Ovary (tissue), 9 donors: ENCODE results near the gene GRK6. TPM values are rescaled to one million over a fixed set of nuclear protein-coding genes. Genes with fewer than 3 reads are reported as not detected.
"Not testable (repeated sequence)": the region's sequence is repeated elsewhere in the genome, so short reads cannot be mapped to it uniquely, and the experiment has no call there.

Experiments used
- DNase-seq, 5 donors: peaks; one replicate each; pipeline ENCODE4 v3.0.0-alpha.2; 2019 to 2020
- H3K27ac ChIP-seq, 2 donors: fragments of 200-600 bp; one replicate each; pipeline versions ENCODE4 v1.5.1 to v1.8.0; 2019 to 2022
- H3K27me3 ChIP-seq: fragments of 200-600 bp; one replicate; pipeline ENCODE4 v1.8.0; 2022
- H3K36me3 ChIP-seq: fragments of 200-600 bp; sonication (generic); one replicate; pipeline ENCODE4 v1.5.1; 2019
- H3K4me1 ChIP-seq: one replicate; pipeline ENCODE4 v1.8.1; 2013; ENCODE audit warnings: mild to moderate bottlenecking, moderate library complexity; ENCODE audit not compliant: insufficient read depth
- H3K4me3 ChIP-seq: fragments of 200-600 bp; sonication (generic); one replicate; pipeline ENCODE4 v1.5.1; 2017
- H3K9me3 ChIP-seq, 2 donors: fragments of 200-600 bp in 1 of 2; sonication (generic) in 1 of 2; one replicate each; pipeline versions ENCODE4 v1.5.1 to v1.8.1; 2013 to 2019; ENCODE audit warnings: mild to moderate bottlenecking in 1 of 2, moderate library complexity in 1 of 2
- EP300 ChIP-seq: sonication (generic); formaldehyde crosslinking; IDR thresholded peaks from one replicate; pipeline ENCODE4 v1.6.1; 2017; ENCODE audit warnings: antibody characterized with exemption
- POLR2A ChIP-seq: fragments of 450-650 bp; IDR thresholded peaks from one replicate; pipeline ENCODE4 v1.6.1; 2017; ENCODE audit warnings: antibody characterized with exemption, mild to moderate bottlenecking, moderate library complexity
- WGBS, 3 donors: extraction: QIAGEN DNeasy Blood & Tissue Kit in 1 of 3; methylation state at CpG; one replicate each; pipeline versions ENCODE4 v1.1.5 to v1.1.7; 2013 to 2017; 5-methylcytosine and 5-hydroxymethylcytosine counted together
- intact Hi-C, 4 donors: fragments of 100-400 bp; cut with DNase I; formaldehyde crosslinking; loops; one replicate each; pipeline versions ENCODE4 v1.11.0 to v1.15.1; 2022 to 2023
- polyA plus RNA-seq, 2 donors: library from polyadenylated mRNA; stranded (reverse); fragments of 200-250 nt in 1 of 2; fragments of 350-450 nt in 1 of 2; fragmentation: Illumina TruSeq in 1 of 2; extraction: RNeasy Lipid Tissue Mini Kit (QIAGEN cat#74804) in 1 of 2; gene quantifications; one replicate each; pipeline ENCODE4 v1.2.3, GENCODE V29; 2013 to 2014
- total RNA-seq, 7 donors: library from RNA; depleted of rRNA in 2 of 7; stranded (reverse); fragments of >200 nt in 2 of 7; fragmentation: NEBNext Ultra II Directional in 3 of 7; extraction: Animal tissue kit (Norgen Biotek cat#: 25700) in 3 of 7; gene quantifications; one replicate each; pipeline versions ENCODE4 v1.1.0 to v1.2.4, GENCODE V29; 2016 to 2023
- TF ChIP-seq, protein P1 (sequence below), 3 donors: fragments of 450-650 bp in 2 of 3; fragments of 200-600 bp in 1 of 3; IDR thresholded peaks; one replicate each; pipeline versions ENCODE4 v1.5.1 to v1.8.0; 2016 to 2022; ENCODE audit warnings: antibody characterized with exemption in 3 of 3, mild to moderate bottlenecking in 1 of 3
- donor health status: DM: no; HTN: no; CAD: no; lungs with moderate emphysema.
- donor health status: DM: no; HTN: no; CAD: no.
- donor health status: Bipolar disorder and iron deficiency.
- donor health status: DM: yes; HTN: yes; CAD: no.
- donor health status: DM: no; HTN: no; CAD: no.
- donor health status: DM: yes; HTN: yes; CAD: no.

The GRK6 gene
- total and polyA plus RNA-seq, 9 donors, result 5.9 to 30.3 (median 18.6) TPM

DNA sequence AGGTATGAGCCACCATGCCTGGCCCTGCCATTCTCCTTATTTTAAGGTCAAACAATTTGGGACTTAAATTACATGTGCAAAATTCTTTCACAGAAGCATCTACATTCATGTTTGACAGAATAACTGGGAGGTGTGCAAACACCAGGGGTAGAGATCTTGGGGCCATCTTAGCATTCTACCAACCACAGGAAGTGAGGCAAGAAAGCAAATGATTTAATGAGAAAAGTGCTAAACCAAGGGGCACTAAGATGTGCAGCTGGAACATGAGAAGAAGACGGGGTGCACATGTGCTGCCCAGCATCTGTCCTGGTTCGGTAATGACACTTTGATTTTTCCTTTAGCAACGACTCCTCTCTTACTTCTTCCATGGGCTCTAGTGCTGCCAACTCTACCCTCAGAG lies 15.9 kb upstream of the GRK6 start:
- no peaks in the 10 kb centered on the region for H3K27me3 ChIP-seq
- intact Hi-C loops, result no loop called here
- no peak overlapping the region for H3K27ac ChIP-seq
- WGBS, 3 donors, result 76 to 89% (median 88%) methylated on average over 3 of the region's 3 CpGs
- DNase-seq, result no peak
- H3K9me3 ChIP-seq, result no peaks in the 10 kb centered on the region
- H3K4me1 ChIP-seq, result no peaks in the 10 kb centered on the region
- TF ChIP-seq EP300, result no peak
- no peak for TF ChIP-seq POLR2A
- TF ChIP-seq, protein P1, sequence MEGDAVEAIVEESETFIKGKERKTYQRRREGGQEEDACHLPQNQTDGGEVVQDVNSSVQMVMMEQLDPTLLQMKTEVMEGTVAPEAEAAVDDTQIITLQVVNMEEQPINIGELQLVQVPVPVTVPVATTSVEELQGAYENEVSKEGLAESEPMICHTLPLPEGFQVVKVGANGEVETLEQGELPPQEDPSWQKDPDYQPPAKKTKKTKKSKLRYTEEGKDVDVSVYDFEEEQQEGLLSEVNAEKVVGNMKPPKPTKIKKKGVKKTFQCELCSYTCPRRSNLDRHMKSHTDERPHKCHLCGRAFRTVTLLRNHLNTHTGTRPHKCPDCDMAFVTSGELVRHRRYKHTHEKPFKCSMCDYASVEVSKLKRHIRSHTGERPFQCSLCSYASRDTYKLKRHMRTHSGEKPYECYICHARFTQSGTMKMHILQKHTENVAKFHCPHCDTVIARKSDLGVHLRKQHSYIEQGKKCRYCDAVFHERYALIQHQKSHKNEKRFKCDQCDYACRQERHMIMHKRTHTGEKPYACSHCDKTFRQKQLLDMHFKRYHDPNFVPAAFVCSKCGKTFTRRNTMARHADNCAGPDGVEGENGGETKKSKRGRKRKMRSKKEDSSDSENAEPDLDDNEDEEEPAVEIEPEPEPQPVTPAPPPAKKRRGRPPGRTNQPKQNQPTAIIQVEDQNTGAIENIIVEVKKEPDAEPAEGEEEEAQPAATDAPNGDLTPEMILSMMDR (IDR thresholded peaks at IDR 0.05), result no peak
- no peaks in the 10 kb centered on the region for H3K36me3 ChIP-seq
- no peak overlapping the region for H3K4me3 ChIP-seq

DNA sequence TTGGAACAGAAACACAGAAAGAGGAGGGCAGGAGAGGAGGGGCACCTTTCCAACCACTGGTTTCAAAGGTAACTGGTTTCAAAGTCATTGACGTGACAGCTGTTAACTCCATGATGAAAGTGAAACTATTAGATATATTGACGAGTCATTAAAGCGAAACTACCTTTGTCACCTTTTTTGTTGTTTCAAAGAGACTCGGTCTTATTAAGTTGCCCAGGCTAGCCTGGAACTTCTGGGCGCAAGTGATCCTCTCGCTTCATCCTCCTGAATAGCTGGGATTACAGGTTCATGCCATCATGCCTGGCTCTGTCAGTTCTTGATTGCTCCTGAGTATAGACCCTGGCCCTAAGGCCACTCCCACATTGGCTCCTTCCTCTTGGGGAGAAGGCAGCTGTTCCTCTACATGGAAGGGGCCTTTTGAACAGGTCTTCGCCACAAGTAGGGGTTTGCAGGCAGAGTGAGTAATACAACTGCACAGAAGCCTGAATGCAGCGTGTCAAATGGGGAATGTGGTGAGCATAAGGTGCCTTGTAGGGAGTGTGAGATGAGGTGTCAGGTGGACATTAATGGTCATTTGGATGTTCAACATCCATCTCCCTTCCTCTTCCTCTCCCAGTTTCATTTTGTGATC lies 13.8 kb upstream of the GRK6 start:
- H3K36me3 ChIP-seq, result no peaks in the 10 kb centered on the region
- WGBS, 3 donors, result 78 to 85% (median 81%) methylated on average over 8 of the region's 8 CpGs
- intact Hi-C loops, result no loop called here

DNA sequence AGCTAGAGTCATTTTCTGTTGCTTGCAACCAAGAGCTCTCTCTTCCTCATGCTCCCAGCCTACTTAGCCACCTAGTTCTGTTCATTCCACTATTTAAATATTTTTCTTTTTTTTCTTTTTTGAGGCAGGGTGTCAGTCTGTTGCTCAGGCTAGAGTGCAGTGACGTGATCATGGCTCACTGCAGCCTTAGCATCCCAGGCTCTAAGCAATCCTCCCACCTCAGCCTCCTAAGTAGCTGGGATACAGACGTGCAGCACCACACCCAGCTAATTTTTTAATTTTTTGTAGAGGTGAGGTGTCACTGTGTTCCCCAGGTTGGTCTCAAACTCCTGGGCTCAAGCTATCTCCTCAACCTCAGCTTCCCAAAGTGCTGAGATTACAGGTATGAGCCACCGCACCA lies 12.0 kb upstream of the GRK6 start:
- no peaks in the 10 kb centered on the region for H3K9me3 ChIP-seq
- H3K4me3 ChIP-seq, result no peak overlapping the region
- 72 to 80% (median 77%) methylated on average over 3 of the region's 3 CpGs for WGBS, 3 donors
- no peaks in the 10 kb centered on the region for H3K27me3 ChIP-seq
- intact Hi-C loops, result no loop called here
- no peaks in the 10 kb centered on the region for H3K36me3 ChIP-seq
- H3K4me1 ChIP-seq, result no peaks in the 10 kb centered on the region
- DNase-seq, result no peak
- no peak overlapping the region for H3K27ac ChIP-seq
- TF ChIP-seq EP300 (no peak), POLR2A (no peak)
- TF ChIP-seq, protein P1 (IDR thresholded peaks at IDR 0.05), result no peak

More for the DNA sequence above, 13.8 kb upstream of the GRK6 start:
- Histone ChIP-seq H3K4me3 (no peak overlapping the region), H3K27me3 (no peaks in the 10 kb centered on the region), H3K4me1 (no peaks in the 10 kb centered on the region), H3K9me3 (no peaks in the 10 kb centered on the region), H3K27ac (no peak overlapping the region)
- TF ChIP-seq, protein P1 (IDR thresholded peaks at IDR 0.05), result no peak
- DNase-seq, result no peak

DNA sequence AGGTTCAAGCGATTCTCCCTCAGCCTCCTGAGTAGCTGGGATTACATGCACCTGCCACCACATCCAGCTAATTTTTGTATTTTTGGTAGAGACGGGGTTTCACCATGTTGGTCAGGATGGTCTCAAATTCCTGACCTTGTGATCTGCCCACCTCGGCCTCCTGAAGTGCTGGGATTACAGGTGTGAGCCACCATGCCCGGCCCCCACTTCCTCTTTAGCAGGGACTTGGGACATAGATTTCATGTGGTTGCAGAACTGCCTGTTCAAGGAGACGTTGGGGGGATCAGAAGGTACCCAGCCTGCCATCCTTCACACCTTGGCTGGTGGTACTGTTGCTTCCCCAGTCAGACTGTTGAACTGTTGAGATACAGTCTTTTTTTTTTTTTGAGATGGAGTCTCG lies 9.4 kb upstream of the GRK6 start:
- H3K9me3 ChIP-seq, H3K27ac ChIP-seq, DNase-seq, H3K4me1 ChIP-seq, H3K27me3 ChIP-seq, H3K36me3 ChIP-seq, H3K4me3 ChIP-seq: not testable (repeated sequence)
- intact Hi-C loops, result loop anchor here in 1 of 4 donors (5.0 kb wide), 1 partner anchor 35 kb away; no protein-coding TSS in a partner anchor
- WGBS, 3 donors, result 88 to 92% (median 90%) methylated on average over 6 of the region's 6 CpGs

DNA sequence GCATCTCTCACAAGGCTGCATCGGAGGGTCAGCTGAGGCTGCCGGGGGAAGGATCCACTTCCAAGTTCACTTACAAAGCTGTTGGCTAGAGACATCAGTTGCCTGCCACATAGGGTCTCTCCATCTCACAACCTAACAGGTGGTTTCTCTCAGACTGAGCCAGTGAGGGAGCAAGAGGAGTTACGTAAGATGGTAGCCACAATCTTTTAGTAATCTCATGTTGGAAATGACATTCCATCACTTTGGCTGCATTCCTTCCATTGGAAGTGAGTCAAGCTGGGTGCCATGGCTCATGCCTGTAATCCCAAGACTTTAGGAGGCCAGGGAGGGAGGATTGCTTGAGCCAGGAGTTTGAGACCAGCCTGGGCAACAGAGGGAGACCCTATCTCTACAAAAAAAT lies 7.4 kb upstream of the GRK6 start:
- Histone ChIP-seq H3K4me3 (no peak overlapping the region), H3K9me3 (no peaks in the 10 kb centered on the region), H3K27me3 (no peaks in the 10 kb centered on the region), H3K4me1 (no peaks in the 10 kb centered on the region), H3K27ac (no peak overlapping the region), H3K36me3 (no peaks in the 10 kb centered on the region)
- no peak for DNase-seq
- 74 to 80% (median 76%) methylated on average over 3 of the region's 3 CpGs for WGBS, 3 donors
- TF ChIP-seq POLR2A, result no peak
- TF ChIP-seq, protein P1 (IDR thresholded peaks at IDR 0.05), result no peak
- no peak for TF ChIP-seq EP300
- intact Hi-C loops, result loop anchor here in 1 of 4 donors (5.0 kb wide), 1 partner anchor 33 kb away; no protein-coding TSS in a partner anchor

DNA sequence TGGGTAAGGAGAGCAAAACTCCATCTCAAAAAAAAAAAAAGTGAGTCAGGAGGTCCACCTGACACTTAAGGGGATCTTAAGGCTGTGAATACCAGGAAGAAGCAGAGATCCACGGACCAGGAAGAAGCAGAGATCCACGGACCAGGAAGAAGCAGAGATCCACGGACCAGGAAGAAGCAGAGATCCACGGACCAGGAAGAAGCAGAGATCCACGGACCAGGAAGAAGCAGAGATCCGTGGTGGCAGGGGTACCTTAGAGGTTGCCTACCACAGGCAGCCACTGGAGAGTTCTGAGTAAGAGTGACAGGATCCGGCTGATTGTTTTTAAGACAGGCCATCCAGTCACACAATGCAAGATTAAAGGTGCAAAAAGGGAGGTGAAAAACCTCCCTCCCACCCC lies 6.0 kb upstream of the GRK6 start:
- H3K27ac ChIP-seq, H3K36me3 ChIP-seq, H3K9me3 ChIP-seq, DNase-seq, H3K4me1 ChIP-seq, H3K4me3 ChIP-seq, H3K27me3 ChIP-seq, intact Hi-C loops: not testable (repeated sequence)
- WGBS, 3 donors, result 71 to 83% (median 80%) methylated on average over 7 of the region's 7 CpGs
